ENCODE results near the gene CHD3. TPM values are rescaled to one million over a fixed set of nuclear protein-coding genes. Genes with fewer than 3 reads are reported as not detected.

CHD3 gene
- total and polyA plus RNA-seq, 2 of the 13 experiments (the other 11 are each of a cell fraction or from before 2014, with no cell fraction given): 2.7 to 3.7 TPM

DNA sequence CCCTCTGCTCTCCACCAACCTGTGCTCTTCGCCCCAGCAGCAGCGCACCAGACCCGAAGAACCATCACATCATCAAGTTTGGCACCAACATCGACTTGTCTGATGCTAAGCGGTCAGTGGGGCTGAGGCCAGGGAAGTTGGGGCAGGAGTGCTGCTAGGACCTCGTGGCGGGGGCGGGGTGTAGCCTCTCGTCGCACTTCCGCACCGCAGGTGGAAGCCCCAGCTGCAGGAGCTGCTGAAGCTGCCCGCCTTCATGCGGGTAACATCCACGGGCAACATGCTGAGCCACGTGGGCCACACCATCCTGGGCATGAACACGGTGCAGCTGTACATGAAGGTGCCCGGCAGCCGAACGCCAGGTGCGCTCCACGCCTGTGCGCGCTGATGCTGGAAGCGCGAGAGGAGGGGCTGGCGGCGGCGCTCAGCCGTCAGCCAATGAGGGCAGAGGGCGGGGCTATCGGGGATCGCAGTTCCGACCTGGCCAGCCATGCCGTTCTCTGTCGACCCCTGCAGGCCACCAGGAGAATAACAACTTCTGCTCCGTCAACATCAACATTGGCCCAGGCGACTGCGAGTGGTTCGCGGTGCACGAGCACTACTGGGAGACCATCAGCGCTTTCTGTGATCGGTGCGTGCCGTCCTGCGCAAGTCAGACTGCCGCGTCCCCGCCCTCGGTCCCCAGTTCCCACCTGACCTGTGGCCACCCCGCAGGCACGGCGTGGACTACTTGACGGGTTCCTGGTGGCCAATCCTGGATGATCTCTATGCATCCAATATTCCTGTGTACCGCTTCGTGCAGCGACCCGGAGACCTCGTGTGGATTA lies 36.9 kb upstream of the CHD3 start (continued):
- TF ChIP-seq XRCC5 (optimal IDR thresholded peaks at IDR 0.05; ENCODE audit: low read length) (peak; percentile 76), ZNF329 (CRISPR knock-in tag; IDR thresholded peaks at IDR 0.05; ENCODE audit: low read depth) (0 out of 2 replicates have a peak, but pooled peaks have one; percentile 31), FOXA3 (CRISPR knock-in tag; IDR thresholded peaks at IDR 0.05) (peak; percentile 71), RBM39 (IDR thresholded peaks at IDR 0.05; ENCODE audit: low read depth, low read length, poor library complexity, severe bottlenecking) (peak; percentile 59), RBM22 (optimal IDR thresholded peaks at IDR 0.05; ENCODE audit: low read length) (peak; percentile 45), ZNF891 (CRISPR knock-in tag; IDR thresholded peaks at IDR 0.05) (0 out of 2 replicates have a peak, but pooled peaks have one; percentile 19), AHR (CRISPR knock-in tag; IDR thresholded peaks at IDR 0.05) (peak; percentile 21; the same call in 1 of the 2 replicates), KLF16 (CRISPR knock-in tag; IDR thresholded peaks at IDR 0.05) (no peak), ZNF747 (CRISPR knock-in tag; IDR thresholded peaks at IDR 0.05; ENCODE audit: borderline replicate concordance) (no peak; the same call in 1 of the 2 replicates), ZBTB38 (CRISPR knock-in tag; IDR thresholded peaks at IDR 0.05) (peak; percentile 99), ZNF749 (CRISPR knock-in tag; IDR thresholded peaks at IDR 0.05; ENCODE audit: borderline replicate concordance) (no peak), JUN (CRISPR knock-in tag; IDR thresholded peaks at IDR 0.05) (no peak)
- TF ChIP-seq, protein P1, sequence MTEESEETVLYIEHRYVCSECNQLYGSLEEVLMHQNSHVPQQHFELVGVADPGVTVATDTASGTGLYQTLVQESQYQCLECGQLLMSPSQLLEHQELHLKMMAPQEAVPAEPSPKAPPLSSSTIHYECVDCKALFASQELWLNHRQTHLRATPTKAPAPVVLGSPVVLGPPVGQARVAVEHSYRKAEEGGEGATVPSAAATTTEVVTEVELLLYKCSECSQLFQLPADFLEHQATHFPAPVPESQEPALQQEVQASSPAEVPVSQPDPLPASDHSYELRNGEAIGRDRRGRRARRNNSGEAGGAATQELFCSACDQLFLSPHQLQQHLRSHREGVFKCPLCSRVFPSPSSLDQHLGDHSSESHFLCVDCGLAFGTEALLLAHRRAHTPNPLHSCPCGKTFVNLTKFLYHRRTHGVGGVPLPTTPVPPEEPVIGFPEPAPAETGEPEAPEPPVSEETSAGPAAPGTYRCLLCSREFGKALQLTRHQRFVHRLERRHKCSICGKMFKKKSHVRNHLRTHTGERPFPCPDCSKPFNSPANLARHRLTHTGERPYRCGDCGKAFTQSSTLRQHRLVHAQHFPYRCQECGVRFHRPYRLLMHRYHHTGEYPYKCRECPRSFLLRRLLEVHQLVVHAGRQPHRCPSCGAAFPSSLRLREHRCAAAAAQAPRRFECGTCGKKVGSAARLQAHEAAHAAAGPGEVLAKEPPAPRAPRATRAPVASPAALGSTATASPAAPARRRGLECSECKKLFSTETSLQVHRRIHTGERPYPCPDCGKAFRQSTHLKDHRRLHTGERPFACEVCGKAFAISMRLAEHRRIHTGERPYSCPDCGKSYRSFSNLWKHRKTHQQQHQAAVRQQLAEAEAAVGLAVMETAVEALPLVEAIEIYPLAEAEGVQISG (CRISPR knock-in tag; IDR thresholded peaks at IDR 0.05): peak; percentile 56; the same call in 1 of the 2 replicates
- TF ChIP-seq, protein P2, sequence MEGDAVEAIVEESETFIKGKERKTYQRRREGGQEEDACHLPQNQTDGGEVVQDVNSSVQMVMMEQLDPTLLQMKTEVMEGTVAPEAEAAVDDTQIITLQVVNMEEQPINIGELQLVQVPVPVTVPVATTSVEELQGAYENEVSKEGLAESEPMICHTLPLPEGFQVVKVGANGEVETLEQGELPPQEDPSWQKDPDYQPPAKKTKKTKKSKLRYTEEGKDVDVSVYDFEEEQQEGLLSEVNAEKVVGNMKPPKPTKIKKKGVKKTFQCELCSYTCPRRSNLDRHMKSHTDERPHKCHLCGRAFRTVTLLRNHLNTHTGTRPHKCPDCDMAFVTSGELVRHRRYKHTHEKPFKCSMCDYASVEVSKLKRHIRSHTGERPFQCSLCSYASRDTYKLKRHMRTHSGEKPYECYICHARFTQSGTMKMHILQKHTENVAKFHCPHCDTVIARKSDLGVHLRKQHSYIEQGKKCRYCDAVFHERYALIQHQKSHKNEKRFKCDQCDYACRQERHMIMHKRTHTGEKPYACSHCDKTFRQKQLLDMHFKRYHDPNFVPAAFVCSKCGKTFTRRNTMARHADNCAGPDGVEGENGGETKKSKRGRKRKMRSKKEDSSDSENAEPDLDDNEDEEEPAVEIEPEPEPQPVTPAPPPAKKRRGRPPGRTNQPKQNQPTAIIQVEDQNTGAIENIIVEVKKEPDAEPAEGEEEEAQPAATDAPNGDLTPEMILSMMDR (CRISPR knock-in tag; IDR thresholded peaks at IDR 0.05): peak; percentile 97
- TF ChIP-seq, protein P3, sequence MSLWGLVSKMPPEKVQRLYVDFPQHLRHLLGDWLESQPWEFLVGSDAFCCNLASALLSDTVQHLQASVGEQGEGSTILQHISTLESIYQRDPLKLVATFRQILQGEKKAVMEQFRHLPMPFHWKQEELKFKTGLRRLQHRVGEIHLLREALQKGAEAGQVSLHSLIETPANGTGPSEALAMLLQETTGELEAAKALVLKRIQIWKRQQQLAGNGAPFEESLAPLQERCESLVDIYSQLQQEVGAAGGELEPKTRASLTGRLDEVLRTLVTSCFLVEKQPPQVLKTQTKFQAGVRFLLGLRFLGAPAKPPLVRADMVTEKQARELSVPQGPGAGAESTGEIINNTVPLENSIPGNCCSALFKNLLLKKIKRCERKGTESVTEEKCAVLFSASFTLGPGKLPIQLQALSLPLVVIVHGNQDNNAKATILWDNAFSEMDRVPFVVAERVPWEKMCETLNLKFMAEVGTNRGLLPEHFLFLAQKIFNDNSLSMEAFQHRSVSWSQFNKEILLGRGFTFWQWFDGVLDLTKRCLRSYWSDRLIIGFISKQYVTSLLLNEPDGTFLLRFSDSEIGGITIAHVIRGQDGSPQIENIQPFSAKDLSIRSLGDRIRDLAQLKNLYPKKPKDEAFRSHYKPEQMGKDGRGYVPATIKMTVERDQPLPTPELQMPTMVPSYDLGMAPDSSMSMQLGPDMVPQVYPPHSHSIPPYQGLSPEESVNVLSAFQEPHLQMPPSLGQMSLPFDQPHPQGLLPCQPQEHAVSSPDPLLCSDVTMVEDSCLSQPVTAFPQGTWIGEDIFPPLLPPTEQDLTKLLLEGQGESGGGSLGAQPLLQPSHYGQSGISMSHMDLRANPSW (CRISPR knock-in tag; IDR thresholded peaks at IDR 0.05; ENCODE audit: borderline replicate concordance): no peak
- TF ChIP-seq, protein P4, sequence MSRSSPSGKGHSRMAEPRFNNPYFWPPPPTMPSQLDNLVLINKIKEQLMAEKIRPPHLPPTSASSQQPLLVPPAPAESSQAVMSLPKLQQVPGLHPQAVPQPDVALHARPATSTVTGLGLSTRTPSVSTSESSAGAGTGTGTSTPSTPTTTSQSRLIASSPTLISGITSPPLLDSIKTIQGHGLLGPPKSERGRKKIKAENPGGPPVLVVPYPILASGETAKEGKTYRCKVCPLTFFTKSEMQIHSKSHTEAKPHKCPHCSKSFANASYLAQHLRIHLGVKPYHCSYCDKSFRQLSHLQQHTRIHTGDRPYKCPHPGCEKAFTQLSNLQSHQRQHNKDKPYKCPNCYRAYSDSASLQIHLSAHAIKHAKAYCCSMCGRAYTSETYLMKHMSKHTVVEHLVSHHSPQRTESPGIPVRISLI (CRISPR knock-in tag; IDR thresholded peaks at IDR 0.05; ENCODE audit: borderline replicate concordance): no peak
- TF ChIP-seq, protein P5, sequence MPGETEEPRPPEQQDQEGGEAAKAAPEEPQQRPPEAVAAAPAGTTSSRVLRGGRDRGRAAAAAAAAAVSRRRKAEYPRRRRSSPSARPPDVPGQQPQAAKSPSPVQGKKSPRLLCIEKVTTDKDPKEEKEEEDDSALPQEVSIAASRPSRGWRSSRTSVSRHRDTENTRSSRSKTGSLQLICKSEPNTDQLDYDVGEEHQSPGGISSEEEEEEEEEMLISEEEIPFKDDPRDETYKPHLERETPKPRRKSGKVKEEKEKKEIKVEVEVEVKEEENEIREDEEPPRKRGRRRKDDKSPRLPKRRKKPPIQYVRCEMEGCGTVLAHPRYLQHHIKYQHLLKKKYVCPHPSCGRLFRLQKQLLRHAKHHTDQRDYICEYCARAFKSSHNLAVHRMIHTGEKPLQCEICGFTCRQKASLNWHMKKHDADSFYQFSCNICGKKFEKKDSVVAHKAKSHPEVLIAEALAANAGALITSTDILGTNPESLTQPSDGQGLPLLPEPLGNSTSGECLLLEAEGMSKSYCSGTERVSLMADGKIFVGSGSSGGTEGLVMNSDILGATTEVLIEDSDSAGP (CRISPR knock-in tag; IDR thresholded peaks at IDR 0.05; ENCODE audit: borderline replicate concordance): peak; percentile 79; the same call in 1 of the 2 replicates
